ENCODE data around the gene CCNG2. TPM values are rescaled to one million over a fixed set of nuclear protein-coding genes. Genes with fewer than 3 reads are reported as not detected.

Gene CCNG2
- total RNA-seq, 1 experiment from 2014 or later: 34.1 TPM

GRCh38 chr4:77178560-77178959 lies 21.6 kb downstream of the CCNG2 start:
- ATAC-seq: no peak
- RAD21 ChIA-PET (ENCODE audit: low non-redundant PET in 1 of 2, low total read pairs in 2 of 2, uncharacterized antibody in 2 of 2, unreplicated experiment in 2 of 2): no interaction called here
- H3K4me1 ChIP-seq (ENCODE audit: control insufficient read depth in 1 of 2, insufficient read depth in 2 of 2, low read length in 2 of 2): no peaks in the 10 kb centered on the region
- peaks cover 9% of the 10 kb centered on the region; the same call in 1 of the 2 replicates for H3K27me3 ChIP-seq (ENCODE audit: insufficient read depth, low read length)
- no peaks in the 10 kb centered on the region for H3K9me3 ChIP-seq (ENCODE audit: control insufficient read depth in 1 of 2, insufficient read depth in 1 of 2, low read depth in 1 of 2, low read length in 2 of 2)
- CTCF ChIA-PET: no interaction called here
- intact Hi-C loops (cut with micrococcal nuclease): no loop called here
- no peak for DNase-seq (ENCODE audit: low read depth, low spot score)
- H3K27ac ChIP-seq (ENCODE audit: low read depth, low read length): no peak overlapping the region
- no peaks in the 10 kb centered on the region for H3K36me3 ChIP-seq (ENCODE audit: control insufficient read depth in 1 of 2, insufficient read depth in 2 of 2, low read length in 2 of 2)
- H3K4me3 ChIP-seq (replicated peaks in 1 of 2; ENCODE audit: low read depth in 1 of 2, low read length in 2 of 2): no peak overlapping the region
- H2AFZ ChIP-seq (ENCODE audit: low read depth, low read length, poor library complexity, severe bottlenecking): no peak overlapping the region
- H3K79me2 ChIP-seq (ENCODE audit: insufficient read depth, low read length): no peaks in the 10 kb centered on the region
- H4K20me1 ChIP-seq (ENCODE audit: insufficient read depth): no peaks in the 10 kb centered on the region
- no TSS peak for BruUV-seq (replicated peaks)
- H3K9me2 ChIP-seq (ENCODE audit: insufficient read depth): no peaks in the 10 kb centered on the region
- POLR2A ChIA-PET: no interaction called here
- no peak overlapping the region for H3K9ac ChIP-seq (ENCODE audit: low read length)
- no peak overlapping the region for H3K4me2 ChIP-seq (ENCODE audit: low read length)
- TF ChIP-seq POLR2AphosphoS5 (IDR thresholded peaks at IDR 0.05; ENCODE audit: low read depth, low read length) (no peak), POLR2A (IDR thresholded peaks at IDR 0.05; ENCODE audit: borderline replicate concordance, extremely low read depth, insufficient read depth, insufficient read length) (no peak), YY1 (IDR thresholded peaks at IDR 0.05; ENCODE audit: extremely low read depth, insufficient replicate concordance, low read depth, low read length) (no peak), JUND (IDR thresholded peaks at IDR 0.05) (no peak), SRF (IDR thresholded peaks at IDR 0.05; ENCODE audit: low read depth) (no peak), ZBTB33 (IDR thresholded peaks at IDR 0.05; ENCODE audit: extremely low read depth, insufficient replicate concordance, low read length) (no peak), EZH2phosphoT487 (IDR thresholded peaks at IDR 0.05; ENCODE audit: borderline replicate concordance) (no peak), SIN3A (IDR thresholded peaks at IDR 0.05; ENCODE audit: low read depth) (no peak), CTCF (IDR thresholded peaks at IDR 0.05 in 2 of 3, conservative IDR thresholded peaks at IDR 0.05 in 1 of 3; ENCODE audit: borderline replicate concordance in 1 of 3, insufficient read depth in 1 of 3, low read depth in 2 of 3, low read length in 2 of 3) (no peak), CBX3 (IDR thresholded peaks at IDR 0.05; ENCODE audit: low read depth) (no peak), ZFX (IDR thresholded peaks at IDR 0.05) (no peak), FOSL1 (IDR thresholded peaks at IDR 0.05; ENCODE audit: low read depth) (no peak), EGR1 (IDR thresholded peaks at IDR 0.05; ENCODE audit: low read depth) (no peak), ZNF274 (IDR thresholded peaks at IDR 0.05; ENCODE audit: low read depth, low read length) (no peak), SP1 (IDR thresholded peaks at IDR 0.05; ENCODE audit: low read depth) (no peak), MAX (IDR thresholded peaks at IDR 0.05) (no peak), EZH2 (IDR thresholded peaks at IDR 0.05) (no peak), RAD21 (IDR thresholded peaks at IDR 0.05; ENCODE audit: low read depth) (no peak)
- TF ChIP-seq, protein P1, sequence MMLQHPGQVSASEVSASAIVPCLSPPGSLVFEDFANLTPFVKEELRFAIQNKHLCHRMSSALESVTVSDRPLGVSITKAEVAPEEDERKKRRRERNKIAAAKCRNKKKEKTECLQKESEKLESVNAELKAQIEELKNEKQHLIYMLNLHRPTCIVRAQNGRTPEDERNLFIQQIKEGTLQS (IDR thresholded peaks at IDR 0.05): no peak
- TF ChIP-seq, protein P2, sequence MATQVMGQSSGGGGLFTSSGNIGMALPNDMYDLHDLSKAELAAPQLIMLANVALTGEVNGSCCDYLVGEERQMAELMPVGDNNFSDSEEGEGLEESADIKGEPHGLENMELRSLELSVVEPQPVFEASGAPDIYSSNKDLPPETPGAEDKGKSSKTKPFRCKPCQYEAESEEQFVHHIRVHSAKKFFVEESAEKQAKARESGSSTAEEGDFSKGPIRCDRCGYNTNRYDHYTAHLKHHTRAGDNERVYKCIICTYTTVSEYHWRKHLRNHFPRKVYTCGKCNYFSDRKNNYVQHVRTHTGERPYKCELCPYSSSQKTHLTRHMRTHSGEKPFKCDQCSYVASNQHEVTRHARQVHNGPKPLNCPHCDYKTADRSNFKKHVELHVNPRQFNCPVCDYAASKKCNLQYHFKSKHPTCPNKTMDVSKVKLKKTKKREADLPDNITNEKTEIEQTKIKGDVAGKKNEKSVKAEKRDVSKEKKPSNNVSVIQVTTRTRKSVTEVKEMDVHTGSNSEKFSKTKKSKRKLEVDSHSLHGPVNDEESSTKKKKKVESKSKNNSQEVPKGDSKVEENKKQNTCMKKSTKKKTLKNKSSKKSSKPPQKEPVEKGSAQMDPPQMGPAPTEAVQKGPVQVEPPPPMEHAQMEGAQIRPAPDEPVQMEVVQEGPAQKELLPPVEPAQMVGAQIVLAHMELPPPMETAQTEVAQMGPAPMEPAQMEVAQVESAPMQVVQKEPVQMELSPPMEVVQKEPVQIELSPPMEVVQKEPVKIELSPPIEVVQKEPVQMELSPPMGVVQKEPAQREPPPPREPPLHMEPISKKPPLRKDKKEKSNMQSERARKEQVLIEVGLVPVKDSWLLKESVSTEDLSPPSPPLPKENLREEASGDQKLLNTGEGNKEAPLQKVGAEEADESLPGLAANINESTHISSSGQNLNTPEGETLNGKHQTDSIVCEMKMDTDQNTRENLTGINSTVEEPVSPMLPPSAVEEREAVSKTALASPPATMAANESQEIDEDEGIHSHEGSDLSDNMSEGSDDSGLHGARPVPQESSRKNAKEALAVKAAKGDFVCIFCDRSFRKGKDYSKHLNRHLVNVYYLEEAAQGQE (IDR thresholded peaks at IDR 0.05; ENCODE audit: low read depth): no peak
